ENCODE results near the gene RNF114. TPM values are rescaled to one million over a fixed set of nuclear protein-coding genes. Genes with fewer than 3 reads are reported as not detected.

RNF114 gene
- total RNA-seq, 1 donor from 2014 or later, result 62.7 TPM

- Histone ChIP-seq H3K4me2 (ENCODE audit: low read length) (no peak overlapping the region), H3K9me3 (ENCODE audit: insufficient read depth, low read depth, low read length) (no peaks in the 10 kb centered on the region), H4K20me1 (ENCODE audit: insufficient read depth, low read length) (no peaks in the 10 kb centered on the region), H3K36me3 (ENCODE audit: insufficient read depth, low read length) (peaks cover 8% of the 10 kb centered on the region), H3K27me3 (ENCODE audit: insufficient read depth, low read length) (no peaks in the 10 kb centered on the region), H3K9ac (ENCODE audit: low read length) (no peak overlapping the region), H3K27ac (ENCODE audit: low read depth, low read length) (no peak overlapping the region), H2AFZ (ENCODE audit: low read depth, low read length) (no peak overlapping the region), H3K4me3 (ENCODE audit: insufficient read depth, low read depth, low read length) (no peak overlapping the region), H3K79me2 (ENCODE audit: insufficient read depth, low read length) (no peaks in the 10 kb centered on the region), H3K4me1 (ENCODE audit: insufficient read depth, low read length) (no peaks in the 10 kb centered on the region)
- TF ChIP-seq EZH2 (IDR thresholded peaks at IDR 0.05; ENCODE audit: insufficient read depth, low read length), result no peak
- no peak for TF ChIP-seq CTCF (IDR thresholded peaks at IDR 0.05; ENCODE audit: insufficient read depth, low read depth, low read length)
- no peaks in the 10 kb centered on the region for H3K9me3 Mint-ChIP-seq (ENCODE audit: unreplicated experiment)
- DNase-seq (ENCODE audit: low read depth), result no peak
- H3K36me3 Mint-ChIP-seq (ENCODE audit: low read depth, unreplicated experiment), result peaks cover 17% of the 10 kb centered on the region
- H3K4me3 Mint-ChIP-seq (ENCODE audit: unreplicated experiment), result no peak overlapping the region
- FAIRE-seq, result no peak
- H3K27ac Mint-ChIP-seq (ENCODE audit: unreplicated experiment), result no peak overlapping the region
- H3K27me3 Mint-ChIP-seq (ENCODE audit: low read depth, unreplicated experiment), result no peaks in the 10 kb centered on the region
- no peaks in the 10 kb centered on the region for H3K4me1 Mint-ChIP-seq (ENCODE audit: low read depth, unreplicated experiment)
These were observed 25.2 kb downstream of the RNF114 start for GRCh38 chr20:49961413-49961812.

DNA sequence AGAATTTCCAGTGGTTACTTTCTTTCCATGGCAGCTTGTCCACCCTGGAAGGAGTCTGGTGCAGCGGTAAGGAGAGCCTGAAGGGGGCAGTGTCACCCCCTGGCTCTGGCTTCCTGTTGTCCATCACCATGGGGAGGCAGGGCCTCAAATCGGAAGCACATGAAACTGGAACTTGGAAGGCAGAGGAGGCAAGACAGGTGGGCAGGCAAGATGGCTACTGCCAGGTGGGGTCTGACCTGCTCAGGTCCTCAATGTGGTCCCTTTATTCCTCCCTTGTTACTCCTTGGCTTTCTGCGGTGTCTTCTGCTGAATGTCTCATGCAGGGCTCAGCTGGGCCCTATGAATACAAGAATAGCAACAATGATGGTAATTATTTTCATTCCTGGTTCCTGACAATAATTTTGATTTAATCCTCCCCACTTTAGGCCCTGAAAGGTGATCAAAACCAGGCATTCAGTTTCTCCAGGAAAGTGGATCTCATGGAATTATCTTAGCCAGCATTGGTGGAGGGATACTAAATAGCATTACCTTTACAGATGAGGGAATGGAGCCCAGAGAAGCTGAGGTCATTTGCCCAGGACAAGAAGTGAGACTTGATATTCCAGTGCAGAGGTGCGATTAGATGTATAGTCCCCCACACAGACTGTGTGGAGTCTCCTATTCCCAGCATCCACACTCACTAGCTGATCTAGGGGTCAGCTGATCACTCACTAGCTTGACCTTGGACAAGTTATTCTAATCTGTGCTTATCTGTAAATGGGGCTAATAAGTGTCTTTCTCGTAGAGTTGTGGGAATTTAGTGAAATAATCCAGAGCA, 29.0 kb downstream of the RNF114 start:
- no peaks in the 10 kb centered on the region for H3K9me3 Mint-ChIP-seq (ENCODE audit: unreplicated experiment)
- FAIRE-seq, result no peak
- no peak for DNase-seq (ENCODE audit: low read depth)

More for the DNA sequence above, 29.0 kb downstream of the RNF114 start:
- TF ChIP-seq CTCF (IDR thresholded peaks at IDR 0.05; ENCODE audit: insufficient read depth, low read depth, low read length), result peak; percentile 55
- TF ChIP-seq EZH2 (IDR thresholded peaks at IDR 0.05; ENCODE audit: insufficient read depth, low read length), result no peak
- Histone ChIP-seq H3K9ac (ENCODE audit: low read length) (no peak overlapping the region), H3K79me2 (ENCODE audit: insufficient read depth, low read length) (no peaks in the 10 kb centered on the region), H3K9me3 (ENCODE audit: insufficient read depth, low read depth, low read length) (no peaks in the 10 kb centered on the region), H4K20me1 (ENCODE audit: insufficient read depth, low read length) (peaks cover 4% of the 10 kb centered on the region), H2AFZ (ENCODE audit: low read depth, low read length) (no peak overlapping the region), H3K4me3 (ENCODE audit: insufficient read depth, low read depth, low read length) (no peak overlapping the region), H3K36me3 (ENCODE audit: insufficient read depth, low read length) (no peaks in the 10 kb centered on the region), H3K27ac (ENCODE audit: low read depth, low read length) (no peak overlapping the region), H3K4me2 (ENCODE audit: low read length) (no peak overlapping the region), H3K4me1 (ENCODE audit: insufficient read depth, low read length) (peaks cover 10% of the 10 kb centered on the region), H3K27me3 (ENCODE audit: insufficient read depth, low read length) (no peaks in the 10 kb centered on the region)
- Mint-ChIP-seq H3K4me3 (ENCODE audit: unreplicated experiment) (no peak overlapping the region), H3K36me3 (ENCODE audit: low read depth, unreplicated experiment) (peaks cover 5% of the 10 kb centered on the region), H3K27me3 (ENCODE audit: low read depth, unreplicated experiment) (no peaks in the 10 kb centered on the region), H3K4me1 (ENCODE audit: low read depth, unreplicated experiment) (peaks cover 8% of the 10 kb centered on the region), H3K27ac (ENCODE audit: unreplicated experiment) (no peak overlapping the region)
